ENCODE data around the gene LRRC43.

Gene LRRC43

DNA sequence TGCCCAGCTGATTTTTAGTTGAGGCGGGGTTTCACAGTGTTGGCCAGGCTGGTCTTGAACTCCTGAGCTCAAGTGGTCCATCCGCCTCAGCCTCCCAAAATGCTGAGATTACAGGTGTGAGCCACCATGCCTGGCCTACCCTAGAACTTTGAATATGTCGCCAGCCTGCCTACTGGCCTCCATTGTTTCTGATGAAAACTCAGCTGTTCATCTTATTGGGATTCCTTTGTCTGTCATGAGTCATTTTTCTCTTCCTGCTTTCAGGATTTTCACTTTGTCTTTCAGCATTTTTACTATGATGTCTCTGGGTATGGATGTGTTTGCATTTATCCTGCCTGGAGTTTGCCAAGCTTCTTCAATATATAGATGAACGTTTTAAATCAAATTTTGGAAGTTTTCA lies 12.5 kb downstream of the LRRC43 start:
- H3K23ac ChIP-seq (ENCODE audit: low read length), result no peak overlapping the region
- no peaks in the 10 kb centered on the region for H3K36me3 ChIP-seq (ENCODE audit: control insufficient read depth in 1 of 2, insufficient read depth in 2 of 2, low read length in 2 of 2)
- no peak overlapping the region for H3K4me3 ChIP-seq (ENCODE audit: low read depth, low read length)
- no peak overlapping the region for H2BK5ac ChIP-seq (ENCODE audit: low read depth, low read length, poor library complexity)
- H4K12ac ChIP-seq (ENCODE audit: low read depth, low read length), result no peak overlapping the region
- H3K4me2 ChIP-seq (ENCODE audit: low read length), result no peak overlapping the region
- H3K4me1 ChIP-seq (ENCODE audit: control insufficient read depth in 1 of 2, insufficient read depth in 2 of 2, low read length in 2 of 2), result no peaks in the 10 kb centered on the region
- no peak overlapping the region for H4K91ac ChIP-seq (ENCODE audit: low read depth, low read length)
- H4K8ac ChIP-seq (ENCODE audit: low read depth, low read length), result no peak overlapping the region
- H2BK12ac ChIP-seq (ENCODE audit: low read length), result no peak overlapping the region
- no peaks in the 10 kb centered on the region for H3K79me2 ChIP-seq (ENCODE audit: control insufficient read depth, insufficient read depth, low read length, poor library complexity)
- no peak overlapping the region for H3K9ac ChIP-seq (ENCODE audit: low read length)
- H3K14ac ChIP-seq (ENCODE audit: low read length), result no peak overlapping the region
- no peak overlapping the region for H3K27ac ChIP-seq (ENCODE audit: low read depth, low read length)
- no peak for DNase-seq
- no peak overlapping the region for H2BK120ac ChIP-seq (ENCODE audit: insufficient read depth, low read length, poor library complexity)
- no peak overlapping the region for H3K4ac ChIP-seq (ENCODE audit: low read depth, low read length)
- no peak overlapping the region for H3K18ac ChIP-seq (ENCODE audit: low read length)
- no peaks in the 10 kb centered on the region for H3K9me3 ChIP-seq (ENCODE audit: insufficient read depth, low read depth, low read length)
- H3K79me1 ChIP-seq (ENCODE audit: low read length), result no peaks in the 10 kb centered on the region
- no CpG with 5 or more reads among the region's 4 CpGs for WGBS (ENCODE audit: extremely low coverage, insufficient coverage, insufficient read length)
- no peak overlapping the region for H2AK5ac ChIP-seq (ENCODE audit: low read length)
- no peaks in the 10 kb centered on the region for H3K27me3 ChIP-seq (ENCODE audit: insufficient read depth, low read length)
- no peak overlapping the region for H2AFZ ChIP-seq (ENCODE audit: insufficient read depth, low read length, poor library complexity)

- Histone ChIP-seq H3K27ac (ENCODE audit: low read depth, low read length) (no peak overlapping the region), H4K8ac (ENCODE audit: low read depth, low read length) (no peak overlapping the region), H3K4me2 (ENCODE audit: low read length) (no peak overlapping the region), H3K79me2 (ENCODE audit: control insufficient read depth, insufficient read depth, low read length, poor library complexity) (no peaks in the 10 kb centered on the region), H3K9me3 (ENCODE audit: insufficient read depth, low read depth, low read length) (no peaks in the 10 kb centered on the region), H3K27me3 (ENCODE audit: insufficient read depth, low read length) (no peaks in the 10 kb centered on the region), H2AFZ (ENCODE audit: insufficient read depth, low read length, poor library complexity) (no peak overlapping the region), H3K9ac (ENCODE audit: low read length) (no peak overlapping the region), H2BK5ac (ENCODE audit: low read depth, low read length, poor library complexity) (no peak overlapping the region), H3K79me1 (ENCODE audit: low read length) (no peaks in the 10 kb centered on the region), H3K4me3 (ENCODE audit: low read depth, low read length) (no peak overlapping the region), H3K36me3 (ENCODE audit: control insufficient read depth in 1 of 2, insufficient read depth in 2 of 2, low read length in 2 of 2) (no peaks in the 10 kb centered on the region), H3K4ac (ENCODE audit: low read depth, low read length) (no peak overlapping the region), H3K18ac (ENCODE audit: low read length) (no peak overlapping the region), H4K91ac (ENCODE audit: low read depth, low read length) (no peak overlapping the region), H4K12ac (ENCODE audit: low read depth, low read length) (no peak overlapping the region), H3K4me1 (ENCODE audit: control insufficient read depth in 1 of 2, insufficient read depth in 2 of 2, low read length in 2 of 2) (peaks cover 0 to 2% of the 10 kb centered on the region in 2 experiments), H2BK120ac (ENCODE audit: insufficient read depth, low read length, poor library complexity) (no peak overlapping the region), H3K23ac (ENCODE audit: low read length) (no peak overlapping the region), H2AK5ac (ENCODE audit: low read length) (no peak overlapping the region), H2BK12ac (ENCODE audit: low read length) (no peak overlapping the region), H3K14ac (ENCODE audit: low read length) (no peak overlapping the region)
- no peak for DNase-seq
- no CpG with 5 or more reads among the region's 1 CpG for WGBS (ENCODE audit: extremely low coverage, insufficient coverage, insufficient read length)
Observed at GRCh38 chr12:122197612-122197966, 14.7 kb downstream of the LRRC43 start.

- Histone ChIP-seq H2BK5ac (ENCODE audit: low read depth, low read length, poor library complexity) (no peak overlapping the region), H4K91ac (ENCODE audit: low read depth, low read length) (no peak overlapping the region), H3K9me3 (ENCODE audit: insufficient read depth, low read depth, low read length) (no peaks in the 10 kb centered on the region), H4K8ac (ENCODE audit: low read depth, low read length) (no peak overlapping the region), H3K9ac (ENCODE audit: low read length) (no peak overlapping the region), H3K27me3 (ENCODE audit: insufficient read depth, low read length) (peaks cover 10% of the 10 kb centered on the region), H4K12ac (ENCODE audit: low read depth, low read length) (no peak overlapping the region), H3K14ac (ENCODE audit: low read length) (no peak overlapping the region), H3K18ac (ENCODE audit: low read length) (no peak overlapping the region), H3K79me1 (ENCODE audit: low read length) (peaks cover 2% of the 10 kb centered on the region), H3K4ac (ENCODE audit: low read depth, low read length) (no peak overlapping the region), H2BK12ac (ENCODE audit: low read length) (no peak overlapping the region), H3K27ac (ENCODE audit: low read depth, low read length) (no peak overlapping the region), H2AK5ac (ENCODE audit: low read length) (no peak overlapping the region), H3K4me1 (ENCODE audit: control insufficient read depth in 1 of 2, insufficient read depth in 2 of 2, low read length in 2 of 2) (peaks cover 6 to 10% of the 10 kb centered on the region in 2 experiments), H3K23ac (ENCODE audit: low read length) (no peak overlapping the region), H2BK120ac (ENCODE audit: insufficient read depth, low read length, poor library complexity) (no peak overlapping the region), H3K4me2 (ENCODE audit: low read length) (no peak overlapping the region), H3K79me2 (ENCODE audit: control insufficient read depth, insufficient read depth, low read length, poor library complexity) (no peaks in the 10 kb centered on the region), H3K36me3 (ENCODE audit: control insufficient read depth in 1 of 2, insufficient read depth in 2 of 2, low read length in 2 of 2) (no peaks in the 10 kb centered on the region), H3K4me3 (ENCODE audit: low read depth, low read length) (no peak overlapping the region), H2AFZ (ENCODE audit: insufficient read depth, low read length, poor library complexity) (no peak overlapping the region)
- DNase-seq, result no peak
- WGBS (ENCODE audit: extremely low coverage, insufficient coverage, insufficient read length), result no CpG with 5 or more reads among the region's 29 CpGs
Observed at GRCh38 chr12:122199484-122200355, 16.8 kb downstream of the LRRC43 start.

DNA sequence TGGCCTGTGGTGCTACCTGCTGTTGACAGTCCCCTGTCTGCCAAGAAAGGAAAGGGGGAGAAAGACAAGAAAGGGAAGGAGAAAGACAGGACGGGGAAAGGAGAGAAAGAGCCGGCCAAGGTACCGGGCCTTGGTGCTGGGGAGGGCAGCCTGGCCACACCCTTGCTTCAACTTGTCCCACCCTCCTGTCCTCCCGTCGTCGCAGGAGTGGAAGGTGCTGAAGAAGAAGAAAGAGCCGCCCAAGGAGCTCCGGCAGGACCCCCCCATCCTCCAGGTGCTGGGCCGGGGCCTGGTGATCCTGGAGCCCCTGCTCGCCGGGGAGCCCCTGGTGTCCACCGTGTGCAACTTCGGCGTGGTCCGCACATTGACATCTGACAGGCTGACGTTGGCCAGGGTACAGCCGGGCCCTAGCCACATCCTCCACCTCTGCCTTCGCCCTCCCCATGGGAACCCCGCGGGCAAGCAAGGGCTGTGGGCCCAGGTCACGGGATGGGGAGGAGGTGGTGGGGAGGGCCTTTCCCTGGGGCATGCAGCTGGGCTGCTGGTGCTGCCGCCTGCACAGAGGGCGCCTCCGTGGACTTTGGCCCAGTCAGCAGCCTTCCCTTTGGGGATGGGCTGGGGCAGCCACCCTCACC lies 17.7 kb downstream of the LRRC43 start:
- Histone ChIP-seq H3K4me3 (ENCODE audit: low read depth, low read length) (no peak overlapping the region), H3K14ac (ENCODE audit: low read length) (no peak overlapping the region), H3K4ac (ENCODE audit: low read depth, low read length) (no peak overlapping the region), H3K23ac (ENCODE audit: low read length) (no peak overlapping the region), H3K36me3 (ENCODE audit: control insufficient read depth in 1 of 2, insufficient read depth in 2 of 2, low read length in 2 of 2) (no peaks in the 10 kb centered on the region), H3K79me1 (ENCODE audit: low read length) (peaks cover 2% of the 10 kb centered on the region), H3K9ac (ENCODE audit: low read length) (no peak overlapping the region), H2BK5ac (ENCODE audit: low read depth, low read length, poor library complexity) (no peak overlapping the region), H4K8ac (ENCODE audit: low read depth, low read length) (no peak overlapping the region), H3K4me2 (ENCODE audit: low read length) (no peak overlapping the region), H4K91ac (ENCODE audit: low read depth, low read length) (no peak overlapping the region), H2BK12ac (ENCODE audit: low read length) (no peak overlapping the region), H3K18ac (ENCODE audit: low read length) (no peak overlapping the region), H2AK5ac (ENCODE audit: low read length) (no peak overlapping the region), H4K12ac (ENCODE audit: low read depth, low read length) (no peak overlapping the region), H3K9me3 (ENCODE audit: insufficient read depth, low read depth, low read length) (peaks cover 1% of the 10 kb centered on the region), H2AFZ (ENCODE audit: insufficient read depth, low read length, poor library complexity) (no peak overlapping the region), H3K4me1 (ENCODE audit: control insufficient read depth in 1 of 2, insufficient read depth in 2 of 2, low read length in 2 of 2) (peaks cover 6 to 10% of the 10 kb centered on the region in 2 experiments), H3K27me3 (ENCODE audit: insufficient read depth, low read length) (peaks cover 13% of the 10 kb centered on the region), H2BK120ac (ENCODE audit: insufficient read depth, low read length, poor library complexity) (no peak overlapping the region), H3K27ac (ENCODE audit: low read depth, low read length) (no peak overlapping the region), H3K79me2 (ENCODE audit: control insufficient read depth, insufficient read depth, low read length, poor library complexity) (no peaks in the 10 kb centered on the region)
- no CpG with 5 or more reads among the region's 24 CpGs for WGBS (ENCODE audit: extremely low coverage, insufficient coverage, insufficient read length)
- no peak for DNase-seq
